NOMO-1 treated with dmso at 0.1 percent for 144 hours (cell line): ENCODE measurements around the gene UBQLN4.
A peak's percentile ranks its signal among the peaks of the same experiment; 100 is the strongest.

ENCODE experiments used
- DNase-seq: peaks from one replicate; lab custom pipeline; 2025; ENCODE audit not compliant: unreplicated experiment; lab: John Stamatoyannopoulos, UW

The UBQLN4 gene

DNA sequence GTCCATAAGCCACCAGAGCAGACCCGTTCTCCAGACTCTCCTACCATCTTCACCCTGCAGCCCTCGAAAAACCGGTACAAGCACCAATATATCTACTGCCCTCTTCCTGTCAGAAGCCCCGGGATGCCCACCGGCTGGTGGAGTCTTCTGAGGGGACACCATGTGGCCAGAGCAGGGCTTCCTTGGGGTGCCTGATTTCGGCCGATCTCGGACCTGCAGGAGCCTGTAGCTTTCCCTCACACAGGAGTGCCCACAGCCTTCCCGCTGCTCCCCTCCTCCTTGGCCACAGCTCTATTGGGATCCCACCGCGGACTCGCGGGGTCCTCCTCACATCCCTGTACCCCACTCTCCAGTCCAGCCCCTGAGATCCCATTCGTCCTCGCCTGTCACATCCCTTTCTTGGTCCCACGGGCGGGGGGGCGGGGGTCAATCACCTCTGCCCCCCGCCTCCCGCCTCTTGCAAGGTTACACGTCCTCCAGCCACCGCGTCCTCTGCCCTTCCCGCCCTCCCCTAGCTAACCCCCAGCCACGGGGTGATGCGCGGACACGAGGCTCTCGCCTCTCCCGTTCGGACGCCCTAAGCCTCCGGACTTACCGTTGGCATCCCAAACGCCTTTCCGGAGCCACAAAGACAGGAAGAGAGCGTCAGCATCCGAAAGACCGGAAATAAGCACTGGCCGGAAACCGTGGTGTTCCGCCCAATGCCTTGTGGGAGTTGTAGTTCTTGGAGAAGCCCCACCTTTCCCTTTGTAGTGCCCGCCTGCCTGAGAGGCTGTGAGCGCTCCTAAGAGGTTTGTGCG, 33.1 kb downstream of the UBQLN4 start, which contains the start of gene SSR2:
TSS of gene SSR2 (minus strand) at position 659 of the 800 bp plus-strand sequence. CDS start 784 bp downstream, outside the sequence.
- peak; percentile 86 for DNase-seq

DNA sequence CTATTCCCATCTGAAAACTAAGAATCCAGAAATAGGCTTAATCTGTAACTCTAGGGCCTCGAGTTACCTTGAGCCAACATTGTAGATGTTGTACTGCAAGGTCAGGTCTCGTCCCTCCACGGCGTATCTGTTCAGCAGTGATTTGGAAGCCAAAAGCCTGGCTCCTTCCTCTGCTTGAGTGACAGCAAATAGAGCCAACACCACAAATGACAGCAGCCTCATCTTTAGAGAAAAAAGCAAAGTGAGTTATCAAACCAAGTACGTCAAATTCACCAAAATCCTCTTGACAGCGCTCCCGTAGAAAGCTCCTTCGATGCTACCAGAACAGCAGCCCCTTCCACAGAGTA, 33.7 kb downstream of the UBQLN4 start:
- DNase-seq = no peak

DNA sequence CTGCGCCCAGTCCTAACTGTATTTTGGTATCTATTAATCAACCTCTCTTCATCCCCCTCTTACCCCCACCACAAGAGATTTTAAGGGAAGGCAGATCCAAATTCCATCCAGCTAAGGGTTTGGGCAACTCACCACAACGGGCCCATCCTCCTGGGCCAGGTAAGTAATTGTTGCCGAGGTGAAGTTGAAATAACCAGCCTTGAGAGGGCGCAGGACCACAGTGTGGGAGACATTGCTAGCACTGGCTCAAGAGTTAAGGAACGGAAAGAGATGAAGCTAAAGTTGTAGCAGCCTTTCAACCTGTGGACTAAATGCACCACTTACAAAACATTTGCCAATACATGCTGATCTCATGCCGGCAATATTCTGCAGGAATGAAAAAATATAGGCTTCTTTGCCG, 38.8 kb downstream of the UBQLN4 start:
- no peak for DNase-seq

DNA sequence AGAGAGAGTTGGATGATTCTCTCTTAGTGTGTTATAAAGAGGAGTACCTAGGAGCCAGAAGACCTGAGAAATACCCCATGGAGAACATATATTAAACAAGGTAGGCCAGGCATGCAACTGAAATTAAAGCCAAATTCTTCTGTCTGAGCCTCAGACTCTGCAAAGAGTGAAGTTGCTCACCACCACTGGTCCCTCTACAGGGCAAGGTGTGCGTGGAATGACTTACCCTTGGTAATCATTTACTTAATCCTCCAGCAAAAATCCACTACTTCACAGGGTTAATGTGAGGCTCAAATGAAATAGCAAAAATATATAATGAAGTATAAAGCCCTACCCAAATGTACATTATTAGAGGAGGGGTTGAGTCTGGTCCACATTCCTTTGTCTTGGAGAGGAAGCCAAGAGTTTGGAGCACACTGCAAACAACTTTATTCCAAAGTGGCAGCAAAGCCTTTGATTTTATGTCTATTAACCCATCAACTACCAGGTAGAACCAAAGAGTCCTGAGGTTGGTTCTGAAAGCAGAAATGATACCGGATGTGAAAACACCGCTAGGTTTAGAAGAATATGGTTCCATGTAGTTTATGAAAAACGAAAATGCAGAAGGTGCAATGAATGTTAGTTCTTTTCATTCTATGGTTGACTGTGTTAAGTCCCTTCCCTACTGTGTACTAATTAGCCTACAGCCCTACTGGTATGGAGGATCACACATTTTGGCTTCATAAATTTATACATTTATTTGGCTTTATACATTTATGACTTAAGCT, 41.4 kb downstream of the UBQLN4 start:
- DNase-seq = no peak

DNA sequence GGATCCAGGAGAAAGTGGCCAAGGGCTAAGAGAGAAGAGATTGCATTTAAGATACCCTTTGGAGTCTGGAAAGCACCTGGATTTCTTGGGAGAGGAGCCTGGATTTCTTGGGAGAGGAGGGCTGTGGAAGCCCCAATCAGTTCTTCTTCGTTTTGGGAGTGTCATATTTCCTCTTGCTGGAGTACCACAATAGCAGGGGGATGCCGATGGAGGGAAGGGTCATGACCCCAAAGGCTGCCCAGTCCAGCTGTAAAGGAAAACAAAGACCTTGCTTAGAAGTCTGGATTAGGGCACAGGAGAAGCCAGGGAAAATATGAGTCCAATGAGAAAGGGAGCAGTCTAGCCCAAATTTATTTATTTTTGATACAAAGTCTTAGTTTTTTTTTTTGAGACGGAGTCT, 44.2 kb downstream of the UBQLN4 start:
- DNase-seq = no peak

DNA sequence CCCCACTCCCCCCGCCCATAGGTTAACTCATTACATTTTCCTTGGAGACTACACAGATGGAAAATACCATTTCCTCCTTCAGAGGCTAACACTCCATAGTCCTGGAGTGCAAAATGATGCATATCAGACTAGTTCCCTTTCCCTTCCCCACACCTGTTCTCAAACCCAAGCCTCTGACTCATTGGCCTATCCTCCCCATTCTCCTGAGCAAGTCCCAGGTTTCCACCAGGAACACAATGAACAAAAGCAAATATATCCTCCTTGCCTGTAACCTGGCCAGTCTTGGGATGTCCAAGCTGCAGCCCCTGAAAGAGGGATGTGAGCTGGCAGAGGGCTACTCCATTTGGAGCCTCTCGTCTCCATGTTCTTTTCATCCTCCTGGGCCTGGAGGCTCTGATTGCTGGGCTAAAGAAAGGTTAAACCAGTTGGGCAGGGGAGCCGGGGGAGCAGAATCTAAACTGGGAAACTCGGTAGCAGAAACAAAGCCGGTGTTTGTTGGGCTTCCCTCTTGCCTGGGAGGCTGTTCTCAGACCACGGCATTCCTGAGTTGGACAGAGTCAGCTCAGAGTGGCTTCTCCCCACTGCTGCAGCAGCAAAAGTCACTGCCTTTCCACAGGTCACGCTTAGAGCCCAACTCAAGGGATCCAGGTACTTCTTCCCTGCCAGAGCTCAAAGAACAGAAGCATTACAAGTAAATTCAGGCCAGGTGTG, 46.8 kb downstream of the UBQLN4 start:
- DNase-seq = no peak

DNA sequence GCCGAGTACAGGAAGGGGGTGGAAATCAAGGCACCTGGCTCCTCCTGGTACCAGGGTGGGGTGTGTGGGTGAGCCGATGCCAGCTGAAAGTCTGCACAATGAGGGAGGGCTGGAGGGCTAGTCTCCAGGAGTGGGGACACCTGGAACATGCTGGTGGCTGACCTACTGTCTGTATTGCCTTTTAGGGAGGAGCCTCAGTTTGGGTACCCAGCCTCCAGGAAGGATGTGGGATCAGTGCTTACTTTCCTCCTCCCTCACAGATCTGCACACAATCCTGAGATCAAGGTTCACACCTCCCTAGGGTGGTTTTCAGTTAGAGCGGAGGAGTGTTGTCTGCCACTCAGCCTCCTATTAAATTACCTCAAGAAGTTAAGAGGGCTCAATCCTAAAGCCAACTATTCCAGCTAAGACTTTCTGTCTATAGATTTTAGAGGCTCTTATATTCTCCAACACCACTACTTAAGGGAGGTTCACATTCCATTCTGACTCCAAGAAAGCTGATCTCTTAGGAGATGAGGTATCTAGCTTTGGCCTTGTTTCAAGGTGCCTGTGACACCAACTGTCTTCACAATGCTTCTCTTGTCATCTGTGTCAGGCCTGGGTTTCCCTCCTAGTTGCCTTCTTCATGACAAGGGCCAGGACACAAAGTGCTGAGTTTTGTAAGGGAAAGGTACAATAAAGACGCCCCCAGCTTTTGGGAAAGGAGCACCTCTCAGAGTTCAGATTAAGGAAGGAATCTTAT, 48.6 kb downstream of the UBQLN4 start:
- DNase-seq = no peak

DNA sequence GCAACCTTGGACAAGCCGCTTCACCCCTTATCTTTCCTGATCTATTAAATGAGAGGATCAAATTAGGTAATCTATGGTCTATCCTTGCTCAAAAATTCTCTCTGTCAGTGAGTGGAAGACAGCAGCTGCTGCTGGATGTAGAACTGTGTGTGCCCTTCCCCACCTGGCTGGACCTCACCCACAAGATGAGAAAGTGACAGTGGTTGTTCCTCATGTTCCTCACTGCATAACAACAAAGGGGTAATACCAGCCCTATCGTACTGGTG, 49.7 kb downstream of the UBQLN4 start:
- DNase-seq = no peak

DNA sequence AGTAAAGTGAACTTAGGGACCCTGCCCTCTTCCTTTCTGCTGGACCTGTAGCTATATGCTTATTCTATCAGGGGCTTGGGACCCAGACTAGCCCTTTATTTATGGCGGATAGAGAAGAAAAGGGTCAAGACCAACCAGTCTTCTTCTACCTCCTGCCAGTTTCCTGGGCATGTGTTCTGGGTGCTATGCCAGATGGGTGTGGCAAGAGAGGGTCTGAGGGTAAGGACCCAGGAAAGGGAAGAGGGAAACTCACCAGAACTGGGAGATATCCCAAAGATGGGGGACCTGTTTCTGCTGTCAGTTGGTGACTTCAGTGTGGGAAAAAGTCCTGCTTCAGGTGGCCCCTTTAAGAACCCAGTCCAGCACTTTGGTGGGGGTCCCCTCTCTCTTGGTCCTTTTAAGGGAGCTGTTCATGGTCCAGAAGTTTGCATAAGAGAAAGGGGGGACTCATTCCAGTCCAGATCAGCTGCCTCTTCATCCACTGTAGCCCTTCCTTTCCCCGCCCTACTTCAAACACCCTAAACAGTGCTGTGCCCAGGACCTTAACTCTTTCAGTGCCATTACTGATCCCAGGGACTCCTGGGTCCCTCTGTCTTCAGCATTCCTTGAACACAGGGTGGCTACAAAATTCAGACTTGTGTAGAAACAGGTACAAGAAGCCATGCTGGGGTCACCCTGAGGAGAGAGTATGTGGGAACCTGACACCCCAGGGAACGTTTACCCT, 51.2 kb downstream of the UBQLN4 start:
- no peak for DNase-seq

DNA sequence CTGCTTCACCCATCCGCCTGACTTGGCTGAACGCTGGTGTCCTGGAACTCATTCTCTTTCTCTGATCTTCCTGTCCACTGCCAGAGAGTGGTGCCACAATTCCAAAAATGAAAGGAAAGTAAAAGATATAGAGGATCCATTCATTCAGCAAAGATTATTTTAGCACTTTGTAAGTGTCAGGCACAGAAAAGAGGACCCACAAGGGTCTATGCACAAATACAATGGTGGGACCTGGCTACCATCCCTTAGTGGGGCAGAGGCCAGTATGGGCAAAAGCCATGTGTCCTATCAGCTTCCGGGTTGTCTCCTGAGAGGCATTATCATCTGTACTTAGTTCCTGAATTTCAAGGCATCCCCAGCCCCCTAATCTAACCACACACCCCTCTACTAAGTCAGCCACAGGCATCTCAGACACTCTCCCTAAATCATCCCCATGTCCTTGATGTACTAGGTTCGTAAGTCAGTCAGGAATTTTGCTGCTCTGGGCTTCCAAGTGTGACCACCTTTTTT, 51.9 kb downstream of the UBQLN4 start:
- no peak for DNase-seq

DNA sequence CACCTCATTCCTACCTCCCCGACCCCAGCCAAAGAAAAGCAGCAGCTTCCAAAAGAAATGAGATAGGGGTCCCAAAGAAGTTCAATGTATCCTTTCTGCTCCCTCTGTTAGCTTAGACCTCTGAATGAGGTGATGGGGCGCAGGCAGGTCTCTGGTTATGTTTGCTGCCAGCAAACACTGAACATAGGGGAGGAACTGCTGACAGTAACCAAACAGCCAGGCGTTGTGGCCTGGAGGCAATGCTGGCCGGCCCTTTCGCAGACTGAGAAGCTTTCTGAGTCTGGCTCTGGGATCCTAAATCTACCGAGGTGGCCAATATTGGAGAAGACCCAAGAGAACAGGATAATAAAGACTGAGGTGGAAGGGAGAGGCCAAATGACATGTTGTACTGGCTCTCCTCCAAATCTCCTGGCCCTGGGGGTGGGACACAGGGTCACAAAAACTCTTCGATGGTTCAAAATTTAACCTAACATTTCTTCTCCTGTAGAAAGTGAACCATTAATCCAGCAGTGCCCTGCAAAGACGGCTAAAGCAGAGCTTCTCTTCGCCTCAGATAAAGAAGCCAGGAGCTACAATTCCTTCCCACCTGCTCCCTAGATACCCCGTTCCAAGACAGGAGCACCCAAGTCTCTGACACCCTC, 52.5 kb downstream of the UBQLN4 start:
- DNase-seq = no peak

DNA sequence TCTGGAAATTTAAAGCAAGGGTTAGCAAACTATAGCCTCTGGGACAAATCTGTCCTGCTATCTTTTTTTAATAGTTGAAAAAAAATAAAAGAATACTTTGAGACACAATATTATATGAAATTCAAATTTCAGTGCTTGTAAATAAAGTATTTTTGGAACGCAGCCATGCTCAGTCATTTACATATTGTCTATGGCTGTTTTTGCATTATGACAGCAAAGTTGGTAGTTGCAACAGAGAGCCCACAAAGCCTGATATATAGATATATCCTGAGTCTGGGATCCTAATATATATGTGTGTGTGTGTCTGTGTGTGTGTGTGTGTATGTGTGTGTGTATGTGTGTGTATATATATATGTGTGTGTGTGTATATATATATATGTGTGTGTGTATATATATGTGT, 53.6 kb downstream of the UBQLN4 start:
- DNase-seq = no peak

DNA sequence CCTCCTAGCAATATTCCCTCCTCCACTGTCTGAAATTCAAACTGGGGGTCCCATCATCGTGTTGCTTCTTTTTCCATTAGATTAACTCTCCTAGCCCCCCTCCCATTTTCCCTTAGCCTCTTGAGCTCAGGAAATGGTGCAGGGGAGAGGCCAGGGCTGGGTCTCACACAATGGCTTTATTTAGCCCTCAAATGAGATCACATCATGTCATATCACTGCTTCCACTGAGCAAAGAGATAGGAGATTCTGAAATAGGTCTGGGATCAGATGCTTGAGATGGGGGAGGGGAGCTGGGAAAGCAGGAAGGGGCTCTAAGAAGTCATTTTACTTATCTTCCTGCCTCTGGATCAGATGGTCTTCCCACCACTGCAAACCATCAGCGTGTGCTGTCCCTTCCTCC, 57.4 kb downstream of the UBQLN4 start:
- no peak for DNase-seq

DNA sequence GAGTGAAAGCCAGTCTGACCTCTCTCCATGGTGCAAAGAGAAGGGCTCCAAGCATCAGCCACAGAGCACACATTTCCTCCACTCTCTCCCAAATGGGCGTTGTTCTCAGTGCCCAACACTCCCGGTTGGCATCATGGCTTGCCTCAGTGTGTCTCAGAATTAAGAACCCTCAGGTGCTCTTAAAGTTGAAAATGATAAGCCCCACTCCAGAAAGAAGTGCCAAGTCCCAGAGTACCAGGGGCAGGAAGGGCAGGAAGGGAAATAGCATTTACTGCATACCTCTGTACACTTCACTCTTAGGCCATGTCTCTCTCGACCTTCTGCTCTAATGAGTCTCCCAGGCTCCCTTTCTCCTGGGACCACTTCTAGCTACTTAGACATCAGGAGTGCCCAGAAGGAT, 60.0 kb downstream of the UBQLN4 start:
- no peak for DNase-seq

DNA sequence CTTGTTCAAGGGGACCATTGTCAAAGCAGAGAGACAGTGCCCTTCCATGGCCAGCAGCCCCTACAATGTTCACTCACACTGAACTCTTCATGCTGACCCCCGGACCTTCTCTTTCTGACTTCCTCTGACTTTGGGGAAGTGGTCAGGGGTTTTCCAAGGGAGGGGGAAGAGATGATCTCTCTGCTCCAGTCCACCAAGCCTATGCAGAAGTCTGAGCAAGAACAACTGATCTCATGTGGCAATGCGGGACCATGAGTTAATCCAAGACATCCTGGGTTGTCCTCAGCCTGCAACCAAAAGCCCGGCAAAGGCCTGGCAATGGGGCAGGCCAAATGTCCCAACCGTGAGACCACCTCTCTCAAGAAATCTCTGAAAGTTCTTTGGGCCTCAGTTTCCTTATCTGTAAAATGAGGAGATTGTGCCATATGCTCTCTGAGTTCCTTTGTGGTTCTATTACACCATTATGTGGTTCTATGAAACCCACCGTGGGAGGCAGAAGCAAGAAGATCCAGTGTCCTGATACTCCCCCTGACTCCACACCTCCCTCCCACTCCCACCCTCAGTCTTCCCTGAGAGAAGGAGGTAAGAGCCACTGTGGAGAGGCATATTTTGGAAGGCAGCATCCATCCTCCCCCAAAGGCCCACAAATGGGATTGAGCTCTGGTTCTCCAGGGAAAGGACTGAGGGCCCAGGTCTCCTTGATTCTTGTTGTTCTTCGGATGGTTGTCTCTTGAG, 63.4 kb downstream of the UBQLN4 start:
- DNase-seq = peak; percentile 31

DNA sequence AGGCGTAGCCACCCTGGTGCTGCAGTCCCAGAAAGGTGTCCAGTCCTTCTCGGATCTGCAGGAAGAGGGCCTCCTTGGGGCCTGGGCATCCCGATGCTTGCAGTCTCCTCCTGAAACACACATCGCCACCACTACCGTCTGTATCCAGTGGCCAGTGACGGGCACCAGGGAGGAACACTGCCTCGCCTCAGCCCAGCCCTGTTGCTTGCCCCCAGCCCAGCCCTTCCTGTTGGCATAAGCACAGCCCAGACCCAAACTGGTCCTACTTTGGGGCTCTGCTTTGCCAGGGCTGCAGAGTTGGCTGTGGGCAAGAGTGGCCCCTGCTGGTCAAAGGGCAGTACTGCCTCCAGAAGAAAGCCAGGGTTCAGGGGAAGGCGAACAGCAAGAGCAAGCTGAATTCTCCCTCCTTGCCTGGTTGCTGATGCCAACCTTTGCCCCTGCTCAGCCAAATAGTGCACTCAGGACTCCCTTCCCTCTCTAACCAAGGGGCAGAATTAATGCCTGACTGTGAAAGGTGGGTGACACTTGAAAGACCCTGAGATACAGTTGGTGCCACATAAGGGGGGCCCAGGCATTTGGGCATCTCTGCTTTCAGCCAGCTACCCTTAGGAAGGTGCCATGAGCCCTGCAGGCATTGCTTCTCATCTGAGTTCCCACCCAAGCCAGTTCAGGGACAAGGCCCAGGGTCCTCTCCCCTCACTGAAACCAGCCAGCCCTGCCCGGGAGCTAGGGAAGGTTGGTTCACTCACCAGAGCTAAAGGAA, 64.2 kb downstream of the UBQLN4 start:
- peak; percentile 63 for DNase-seq
